ENCODE measurements around the gene INTS15. TPM values are rescaled to one million over a fixed set of nuclear protein-coding genes. Genes with fewer than 3 reads are reported as not detected.

INTS15 gene
- polyA plus RNA-seq, 1 of the 3 experiments (the other 2 are of a cell fraction): 39.1 TPM

DNA sequence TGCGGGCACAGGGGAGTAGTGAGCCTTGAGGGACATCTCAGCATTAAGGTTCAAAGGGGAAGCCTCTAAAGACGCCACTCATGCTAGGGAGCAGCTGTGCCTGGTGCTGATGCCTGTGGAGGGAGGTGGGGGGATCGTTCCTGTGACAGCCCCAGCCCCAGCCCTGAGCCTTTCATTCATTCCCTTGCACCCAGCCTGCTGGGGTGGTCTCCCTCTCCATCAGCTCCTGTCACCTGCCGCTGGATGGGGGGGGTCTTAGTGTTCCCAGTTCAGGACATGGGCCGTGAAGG, 58.9 kb downstream of the INTS15 start:
- Histone ChIP-seq H3K4me1 (ENCODE audit: control insufficient read depth in 1 of 2, insufficient read depth in 2 of 2, low read depth in 1 of 2, low read length in 1 of 2) (no peaks in the 10 kb centered on the region), H3K36me3 (replicated peaks in 1 of 2; ENCODE audit: control insufficient read depth in 1 of 2, insufficient read depth in 2 of 2, low read length in 1 of 2) (peaks cover 46 to 84% of the 10 kb centered on the region in 2 experiments), H3K9ac (no peak overlapping the region), H3K4me2 (no peak overlapping the region), H3K9me3 (no peaks in the 10 kb centered on the region), H3K27ac (ENCODE audit: low read depth in 2 of 2, low read length in 1 of 2) (no peak overlapping the region), H4K20me1 (ENCODE audit: insufficient read depth) (peaks cover 20% of the 10 kb centered on the region; the same call in 1 of the 2 replicates), H3F3A (replicated peaks; ENCODE audit: insufficient read depth) (no peaks in the 10 kb centered on the region), H3K9me2 (no peaks in the 10 kb centered on the region), H3K79me2 (ENCODE audit: insufficient read depth) (peaks cover 8% of the 10 kb centered on the region; the same call in 1 of the 2 replicates), H2AFZ (ENCODE audit: low read depth) (no peak overlapping the region), H3K4me3 (ENCODE audit: low read depth in 2 of 2, low read length in 1 of 2) (no peak overlapping the region), H3K27me3 (ENCODE audit: insufficient read depth) (no peaks in the 10 kb centered on the region)
- CTCF ChIA-PET: interaction anchor here (0.7 to 2.8 kb wide), 2 partner anchors 10 to 57 kb away, joined by 3 to 12 read pairs; no protein-coding TSS in a partner anchor
- POLR2A ChIA-PET: no interaction called here
- peak; percentile 29 for DNase-seq
- 93% methylated on average over 2 of the region's 5 CpGs for WGBS (ENCODE audit: low lambda C conversion rate)
- no peak for TF ChIP-seq RXRA (IDR thresholded peaks at IDR 0.05; ENCODE audit: borderline replicate concordance, low read depth)
- TF ChIP-seq RCOR1 (IDR thresholded peaks at IDR 0.05; ENCODE audit: low read length): no peak
- no peak for TF ChIP-seq POLR2AphosphoS5 (IDR thresholded peaks at IDR 0.05; ENCODE audit: low read depth, low read length)
- no peak for TF ChIP-seq FOSL2 (IDR thresholded peaks at IDR 0.05; ENCODE audit: borderline replicate concordance, low read depth)
- TF ChIP-seq TEAD4 (IDR thresholded peaks at IDR 0.05; ENCODE audit: borderline replicate concordance, insufficient read depth): no peak
- TF ChIP-seq SIN3A (IDR thresholded peaks at IDR 0.05; ENCODE audit: borderline replicate concordance, low read depth, low read length): no peak
- TF ChIP-seq MXI1 (IDR thresholded peaks at IDR 0.05; ENCODE audit: low read depth, low read length): no peak
- TF ChIP-seq RAD21 (IDR thresholded peaks at IDR 0.05; ENCODE audit: low read length): no peak
- no peak for TF ChIP-seq EP300 (IDR thresholded peaks at IDR 0.05; ENCODE audit: borderline replicate concordance in 1 of 2, low read depth in 1 of 2, low read length in 1 of 2)
- TF ChIP-seq, protein P1, sequence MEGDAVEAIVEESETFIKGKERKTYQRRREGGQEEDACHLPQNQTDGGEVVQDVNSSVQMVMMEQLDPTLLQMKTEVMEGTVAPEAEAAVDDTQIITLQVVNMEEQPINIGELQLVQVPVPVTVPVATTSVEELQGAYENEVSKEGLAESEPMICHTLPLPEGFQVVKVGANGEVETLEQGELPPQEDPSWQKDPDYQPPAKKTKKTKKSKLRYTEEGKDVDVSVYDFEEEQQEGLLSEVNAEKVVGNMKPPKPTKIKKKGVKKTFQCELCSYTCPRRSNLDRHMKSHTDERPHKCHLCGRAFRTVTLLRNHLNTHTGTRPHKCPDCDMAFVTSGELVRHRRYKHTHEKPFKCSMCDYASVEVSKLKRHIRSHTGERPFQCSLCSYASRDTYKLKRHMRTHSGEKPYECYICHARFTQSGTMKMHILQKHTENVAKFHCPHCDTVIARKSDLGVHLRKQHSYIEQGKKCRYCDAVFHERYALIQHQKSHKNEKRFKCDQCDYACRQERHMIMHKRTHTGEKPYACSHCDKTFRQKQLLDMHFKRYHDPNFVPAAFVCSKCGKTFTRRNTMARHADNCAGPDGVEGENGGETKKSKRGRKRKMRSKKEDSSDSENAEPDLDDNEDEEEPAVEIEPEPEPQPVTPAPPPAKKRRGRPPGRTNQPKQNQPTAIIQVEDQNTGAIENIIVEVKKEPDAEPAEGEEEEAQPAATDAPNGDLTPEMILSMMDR (IDR thresholded peaks at IDR 0.05): no peak
- TF ChIP-seq, protein P2, sequence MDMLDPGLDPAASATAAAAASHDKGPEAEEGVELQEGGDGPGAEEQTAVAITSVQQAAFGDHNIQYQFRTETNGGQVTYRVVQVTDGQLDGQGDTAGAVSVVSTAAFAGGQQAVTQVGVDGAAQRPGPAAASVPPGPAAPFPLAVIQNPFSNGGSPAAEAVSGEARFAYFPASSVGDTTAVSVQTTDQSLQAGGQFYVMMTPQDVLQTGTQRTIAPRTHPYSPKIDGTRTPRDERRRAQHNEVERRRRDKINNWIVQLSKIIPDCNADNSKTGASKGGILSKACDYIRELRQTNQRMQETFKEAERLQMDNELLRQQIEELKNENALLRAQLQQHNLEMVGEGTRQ (IDR thresholded peaks at IDR 0.05; ENCODE audit: borderline replicate concordance, low read depth, low read length): no peak
- TF ChIP-seq, protein P3, sequence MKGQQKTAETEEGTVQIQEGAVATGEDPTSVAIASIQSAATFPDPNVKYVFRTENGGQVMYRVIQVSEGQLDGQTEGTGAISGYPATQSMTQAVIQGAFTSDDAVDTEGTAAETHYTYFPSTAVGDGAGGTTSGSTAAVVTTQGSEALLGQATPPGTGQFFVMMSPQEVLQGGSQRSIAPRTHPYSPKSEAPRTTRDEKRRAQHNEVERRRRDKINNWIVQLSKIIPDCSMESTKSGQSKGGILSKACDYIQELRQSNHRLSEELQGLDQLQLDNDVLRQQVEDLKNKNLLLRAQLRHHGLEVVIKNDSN (IDR thresholded peaks at IDR 0.05; ENCODE audit: borderline replicate concordance, low read depth): no peak
- no peak for TF ChIP-seq RFX5 (IDR thresholded peaks at IDR 0.05; ENCODE audit: low read length)
- TF ChIP-seq ELF1 (IDR thresholded peaks at IDR 0.05): no peak
- TF ChIP-seq NFIC (IDR thresholded peaks at IDR 0.05; ENCODE audit: borderline replicate concordance): no peak
- TF ChIP-seq FOXM1 (IDR thresholded peaks at IDR 0.05; ENCODE audit: low read depth): no peak
- TF ChIP-seq JUND (IDR thresholded peaks at IDR 0.05): no peak
- no peak for TF ChIP-seq CHD2 (IDR thresholded peaks at IDR 0.05; ENCODE audit: low read length, partially characterized antibody)
- no peak for TF ChIP-seq SMC3 (IDR thresholded peaks at IDR 0.05; ENCODE audit: low read depth, low read length)
- no peak for TF ChIP-seq FOXJ3 (CRISPR knock-in tag; IDR thresholded peaks at IDR 0.05)
